Measurements from ENCODE around the gene RPP38. TPM values are rescaled to one million over a fixed set of nuclear protein-coding genes. Genes with fewer than 3 reads are reported as not detected.

The RPP38 gene, protein sequence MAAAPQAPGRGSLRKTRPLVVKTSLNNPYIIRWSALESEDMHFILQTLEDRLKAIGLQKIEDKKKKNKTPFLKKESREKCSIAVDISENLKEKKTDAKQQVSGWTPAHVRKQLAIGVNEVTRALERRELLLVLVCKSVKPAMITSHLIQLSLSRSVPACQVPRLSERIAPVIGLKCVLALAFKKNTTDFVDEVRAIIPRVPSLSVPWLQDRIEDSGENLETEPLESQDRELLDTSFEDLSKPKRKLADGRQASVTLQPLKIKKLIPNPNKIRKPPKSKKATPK
- polyA plus RNA-seq, result 34.0 TPM

DNA sequence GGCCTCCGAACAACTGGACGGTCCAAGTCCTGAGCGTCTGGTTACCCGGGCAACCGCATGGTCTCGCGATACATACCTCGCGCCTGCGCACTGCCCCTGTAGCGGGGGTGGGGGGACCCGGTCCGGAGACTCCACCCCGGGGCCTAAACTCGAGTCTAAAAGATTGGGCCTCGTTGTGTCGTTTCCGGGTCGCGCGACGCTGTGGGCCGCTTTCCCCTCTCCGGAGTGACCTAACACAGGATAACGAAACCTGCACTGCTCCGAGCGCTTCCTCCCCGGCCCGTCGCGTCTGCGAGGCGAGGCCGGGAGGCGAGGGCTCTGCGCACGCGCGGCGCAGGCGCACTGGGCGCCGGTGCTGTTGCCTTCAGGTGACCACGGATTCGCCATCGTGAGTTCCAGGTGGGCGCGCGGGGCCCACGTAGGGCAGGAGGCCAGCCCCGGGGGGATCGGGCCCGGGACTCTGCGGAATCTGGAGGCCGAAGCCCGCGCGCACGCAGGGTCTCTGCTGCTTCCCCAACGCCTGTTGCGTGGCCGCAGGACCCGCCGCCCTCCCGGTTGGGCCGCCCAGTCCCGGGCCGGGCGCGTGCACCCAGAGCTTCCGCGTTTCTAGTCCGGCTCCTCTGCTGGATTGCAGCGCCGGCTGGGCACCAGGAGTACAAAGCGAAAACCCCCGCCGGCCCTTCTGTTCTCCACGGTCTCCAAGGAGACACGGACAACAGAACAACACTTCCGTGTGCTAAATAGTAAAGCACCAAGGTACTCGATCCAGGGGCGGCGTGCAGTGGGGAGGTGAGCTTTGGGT, at the start of gene RPP38:
Gene RPP38 (plus strand): TSS at position 345 of the 802 bp plus-strand sequence. CDS start 5,960 bp downstream, outside the sequence.
- H3K4me1 Mint-ChIP-seq, result peaks cover 13 to 26% (median 16%) of the 10 kb centered on the region in 3 donors
- H3K27me3 Mint-ChIP-seq, result no peaks in the 10 kb centered on the region
- peak within 1 kb of the TSS; percentile 95 to 99 (median 97) for H3K4me3 Mint-ChIP-seq
- no peaks in the 10 kb centered on the region for H3K9me3 Mint-ChIP-seq
- H3K27ac Mint-ChIP-seq, result peak within 1 kb of the TSS; percentile 97 to 100 (median 99)
- peaks cover 4% of the 10 kb centered on the region for H3K36me3 Mint-ChIP-seq

DNA sequence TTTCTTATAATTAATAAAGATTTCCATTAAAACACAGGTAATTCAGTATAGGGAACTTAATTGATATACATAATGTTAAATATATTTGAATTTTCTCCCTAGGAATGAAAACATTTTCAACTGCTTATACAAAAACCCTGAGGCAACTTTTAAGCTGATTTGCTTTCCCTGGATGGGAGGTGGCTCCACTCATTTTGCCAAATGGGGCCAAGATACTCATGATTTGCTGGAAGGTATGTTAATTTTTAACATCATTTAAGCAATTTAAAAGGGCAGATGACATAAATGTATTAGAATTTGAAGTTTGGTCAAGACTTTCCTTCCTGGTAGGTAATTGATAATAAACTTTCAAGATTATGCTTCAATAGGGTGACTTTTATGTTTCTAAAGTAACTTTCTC, 47.6 kb upstream of the RPP38 start:
- no peaks in the 10 kb centered on the region for H3K9me3 Mint-ChIP-seq
- H3K27me3 Mint-ChIP-seq, result no peaks in the 10 kb centered on the region
- H3K27ac Mint-ChIP-seq, result no peak overlapping the region
- H3K4me1 Mint-ChIP-seq, result no peaks in the 10 kb centered on the region
- H3K4me3 Mint-ChIP-seq, result no peak overlapping the region
- no peaks in the 10 kb centered on the region for H3K36me3 Mint-ChIP-seq

DNA sequence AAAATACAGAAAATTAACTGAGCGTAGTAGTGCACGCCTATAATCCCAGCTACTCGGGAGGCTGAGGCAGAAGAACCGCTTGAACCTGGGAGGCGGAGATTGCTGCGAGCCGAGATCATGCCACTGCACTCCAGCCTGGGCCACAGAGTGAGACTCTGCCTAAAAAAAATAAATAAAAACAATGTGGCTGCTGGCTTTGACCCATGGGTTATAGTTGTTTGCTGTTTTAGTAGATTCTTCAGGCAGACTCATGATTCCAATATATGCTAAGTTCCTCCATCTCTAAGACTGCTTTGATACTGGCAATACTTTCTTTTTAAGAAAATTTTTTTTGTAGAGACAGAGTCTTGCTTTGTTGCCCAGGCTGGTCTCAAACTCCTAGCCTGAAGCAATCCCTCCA, 45.0 kb upstream of the RPP38 start:
- no peak overlapping the region for H3K4me3 Mint-ChIP-seq
- no peaks in the 10 kb centered on the region for H3K36me3 Mint-ChIP-seq
- no peak overlapping the region for H3K27ac Mint-ChIP-seq
- H3K4me1 Mint-ChIP-seq, result no peaks in the 10 kb centered on the region
- no peaks in the 10 kb centered on the region for H3K9me3 Mint-ChIP-seq
- H3K27me3 Mint-ChIP-seq, result peaks cover 1% of the 10 kb centered on the region

DNA sequence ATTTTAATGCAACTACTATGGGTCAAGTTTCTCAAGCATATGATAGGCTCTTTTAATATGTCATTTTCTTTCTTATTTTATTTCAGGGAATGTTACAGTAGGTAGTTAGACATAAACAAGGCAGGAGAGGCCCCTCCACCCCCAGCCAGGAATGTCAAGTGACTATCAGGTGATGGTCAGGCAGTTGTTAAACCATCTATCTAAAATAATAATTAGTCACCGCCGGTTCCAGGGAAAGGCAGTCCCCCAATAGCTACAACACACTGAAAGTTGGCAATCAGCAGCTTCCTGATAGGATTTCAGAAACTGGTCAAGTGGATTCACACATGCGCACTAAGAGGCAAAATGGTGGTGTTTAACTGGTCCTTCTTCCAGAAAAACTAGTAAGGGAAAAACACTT, 44.1 kb upstream of the RPP38 start:
- H3K9me3 Mint-ChIP-seq, result no peaks in the 10 kb centered on the region
- H3K27ac Mint-ChIP-seq, result no peak overlapping the region

DNA sequence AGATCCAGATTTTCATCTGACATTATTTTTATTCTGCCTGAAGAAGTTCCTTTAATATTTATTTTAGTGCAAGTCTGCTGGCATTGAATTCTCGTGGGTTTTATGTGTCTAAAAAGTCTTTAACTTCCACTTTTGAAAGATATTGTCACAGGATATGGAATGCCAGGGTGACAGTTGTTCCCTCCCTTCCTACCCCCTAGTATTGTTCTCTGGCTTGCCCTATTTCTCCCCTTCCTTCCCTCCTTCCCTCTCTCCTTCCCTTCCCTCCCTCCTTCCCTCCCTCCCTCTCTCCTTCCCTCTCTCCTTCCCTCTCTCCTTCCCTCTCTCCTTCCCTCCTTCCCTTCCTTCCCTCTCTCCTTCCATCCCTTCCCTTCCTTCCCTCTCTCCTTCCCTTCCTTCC, 38.5 kb upstream of the RPP38 start:
- H3K27ac Mint-ChIP-seq, result no peak overlapping the region
- H3K9me3 Mint-ChIP-seq, result peaks cover 9 to 20% (median 15%) of the 10 kb centered on the region in 3 donors
- H3K27me3 Mint-ChIP-seq, result peaks cover 6% of the 10 kb centered on the region
- H3K36me3 Mint-ChIP-seq, result peaks cover 3% of the 10 kb centered on the region
- no peaks in the 10 kb centered on the region for H3K4me1 Mint-ChIP-seq
- H3K4me3 Mint-ChIP-seq, result no peak overlapping the region

More for the DNA sequence above, 44.1 kb upstream of the RPP38 start:
- H3K36me3 Mint-ChIP-seq, result no peaks in the 10 kb centered on the region
- no peaks in the 10 kb centered on the region for H3K4me1 Mint-ChIP-seq
- H3K4me3 Mint-ChIP-seq, result no peak overlapping the region
- peaks cover 1% of the 10 kb centered on the region for H3K27me3 Mint-ChIP-seq

DNA sequence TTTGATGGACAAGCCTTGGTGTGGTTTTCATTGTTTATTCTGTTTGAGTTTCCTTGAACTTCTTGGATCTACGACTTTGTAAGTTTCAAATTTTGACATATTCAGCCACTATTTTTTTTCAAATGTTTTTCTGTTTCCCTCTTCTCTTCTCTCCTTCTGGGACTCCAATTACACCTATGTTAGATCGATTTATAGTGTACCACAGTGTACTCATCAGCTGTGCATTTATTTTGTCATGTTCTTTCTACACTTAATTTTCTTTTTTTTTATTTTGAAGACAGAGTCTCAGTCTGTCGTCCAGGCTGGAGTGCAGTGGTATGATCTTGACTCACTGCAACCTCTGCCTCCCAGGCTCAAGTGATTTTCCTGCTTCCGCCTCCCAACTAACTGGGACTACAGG, 37.2 kb upstream of the RPP38 start:
- no peaks in the 10 kb centered on the region for H3K4me1 Mint-ChIP-seq
- peaks cover 9 to 20% (median 15%) of the 10 kb centered on the region in 3 donors for H3K9me3 Mint-ChIP-seq
- peaks cover 3% of the 10 kb centered on the region for H3K36me3 Mint-ChIP-seq
- H3K4me3 Mint-ChIP-seq, result no peak overlapping the region
- H3K27me3 Mint-ChIP-seq, result peaks cover 6% of the 10 kb centered on the region
- no peak overlapping the region for H3K27ac Mint-ChIP-seq

DNA sequence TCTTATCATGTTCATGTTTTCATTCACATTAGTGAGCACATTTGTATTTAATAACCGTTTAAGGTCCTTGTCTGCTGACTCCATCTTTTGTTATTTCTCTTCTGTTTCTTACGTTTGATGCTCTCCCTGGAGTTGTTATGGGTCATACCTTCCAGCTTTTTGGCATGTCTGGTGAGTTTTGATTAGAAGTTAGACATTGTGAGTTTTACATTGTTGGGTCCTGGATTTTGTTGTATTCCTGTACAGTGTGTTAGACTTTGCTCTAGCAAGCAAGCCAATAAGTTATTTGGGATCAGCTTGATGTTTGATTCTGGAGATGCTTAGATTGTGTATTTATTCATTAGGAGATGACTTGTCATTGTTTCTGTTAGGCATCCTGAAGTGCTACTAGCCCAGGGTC, 36.5 kb upstream of the RPP38 start:
- Mint-ChIP-seq H3K36me3 (peaks cover 5% of the 10 kb centered on the region), H3K27ac (no peak overlapping the region), H3K9me3 (peaks cover 14 to 26% (median 19%) of the 10 kb centered on the region in 3 donors), H3K27me3 (peaks cover 9% of the 10 kb centered on the region), H3K4me1 (no peaks in the 10 kb centered on the region), H3K4me3 (peak overlapping the region in 1 of 4 donors; percentile 5)

DNA sequence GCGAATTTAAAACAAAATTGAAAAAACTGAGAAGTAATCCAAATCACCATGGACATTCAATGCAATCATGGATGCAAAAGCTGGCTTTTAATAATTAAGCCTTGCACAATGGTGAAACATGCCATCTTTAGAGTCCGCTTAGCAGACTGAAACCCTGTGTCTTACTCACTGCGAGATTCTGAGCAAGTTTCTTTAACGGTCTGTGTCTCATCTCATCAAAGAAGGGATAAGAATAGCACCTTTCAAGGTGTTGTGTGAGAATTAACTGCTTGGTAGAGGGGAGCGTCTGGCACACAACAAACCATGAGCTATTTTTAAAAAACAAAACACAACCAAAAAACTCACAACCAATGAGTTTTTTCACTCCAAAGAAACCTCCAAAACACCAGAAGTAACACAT, 30.0 kb upstream of the RPP38 start:
- Mint-ChIP-seq H3K36me3 (peaks cover 2% of the 10 kb centered on the region), H3K9me3 (peaks cover 6 to 9% (median 6%) of the 10 kb centered on the region in 3 donors), H3K27me3 (peaks cover 3% of the 10 kb centered on the region), H3K4me3 (no peak overlapping the region), H3K4me1 (no peaks in the 10 kb centered on the region), H3K27ac (no peak overlapping the region)

DNA sequence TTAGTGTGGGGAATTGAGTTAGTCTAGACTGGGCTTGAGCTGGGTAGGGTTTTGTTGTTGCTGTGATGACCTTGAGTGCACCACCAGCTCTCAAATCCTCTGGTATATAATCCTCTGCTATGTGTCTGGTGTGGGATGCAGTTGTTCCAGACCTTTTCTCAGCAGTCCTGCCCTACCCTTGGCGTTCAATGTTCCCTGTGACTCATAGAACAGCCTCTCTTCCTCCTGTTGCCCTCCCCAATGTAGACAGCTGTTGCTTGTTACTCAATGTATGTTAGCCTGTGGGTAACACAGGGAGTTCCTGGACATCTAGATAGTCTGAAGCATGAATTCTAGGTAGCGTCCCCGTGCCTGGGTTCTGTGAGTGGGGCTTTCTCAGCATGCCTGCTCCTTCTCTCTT, 28.4 kb upstream of the RPP38 start:
- H3K9me3 Mint-ChIP-seq, result peaks cover 6 to 9% (median 6%) of the 10 kb centered on the region in 3 donors
- H3K36me3 Mint-ChIP-seq, result peaks cover 2% of the 10 kb centered on the region
- H3K4me3 Mint-ChIP-seq, result no peak overlapping the region
- peaks cover 3% of the 10 kb centered on the region for H3K27me3 Mint-ChIP-seq
- no peaks in the 10 kb centered on the region for H3K4me1 Mint-ChIP-seq
- H3K27ac Mint-ChIP-seq, result no peak overlapping the region

DNA sequence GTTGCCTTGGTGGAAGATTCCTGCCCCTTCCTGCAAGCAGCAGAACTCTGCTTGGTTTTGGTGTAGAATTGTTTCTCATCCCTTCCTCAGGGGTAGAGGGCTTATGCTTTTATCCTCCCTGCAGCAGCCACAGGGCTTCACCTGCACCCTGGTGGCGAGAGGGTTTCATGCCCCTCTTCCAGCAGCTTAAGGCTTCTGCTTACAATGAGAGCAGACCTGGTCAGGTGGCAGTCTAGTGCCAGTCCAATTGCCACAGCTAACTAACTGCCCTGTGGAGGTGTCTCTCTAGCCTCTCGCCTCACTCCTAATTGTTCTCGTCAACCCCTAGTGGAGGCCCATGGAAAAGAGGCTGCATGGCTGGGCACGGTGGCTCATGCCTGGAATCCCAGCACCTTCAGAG, 27.9 kb upstream of the RPP38 start:
- no peaks in the 10 kb centered on the region for H3K4me1 Mint-ChIP-seq
- peaks cover 6 to 9% (median 8%) of the 10 kb centered on the region in 3 donors for H3K9me3 Mint-ChIP-seq
- H3K36me3 Mint-ChIP-seq, result peaks cover 2% of the 10 kb centered on the region
- no peak overlapping the region for H3K27ac Mint-ChIP-seq
- H3K27me3 Mint-ChIP-seq, result peaks cover 3% of the 10 kb centered on the region
- no peak overlapping the region for H3K4me3 Mint-ChIP-seq

DNA sequence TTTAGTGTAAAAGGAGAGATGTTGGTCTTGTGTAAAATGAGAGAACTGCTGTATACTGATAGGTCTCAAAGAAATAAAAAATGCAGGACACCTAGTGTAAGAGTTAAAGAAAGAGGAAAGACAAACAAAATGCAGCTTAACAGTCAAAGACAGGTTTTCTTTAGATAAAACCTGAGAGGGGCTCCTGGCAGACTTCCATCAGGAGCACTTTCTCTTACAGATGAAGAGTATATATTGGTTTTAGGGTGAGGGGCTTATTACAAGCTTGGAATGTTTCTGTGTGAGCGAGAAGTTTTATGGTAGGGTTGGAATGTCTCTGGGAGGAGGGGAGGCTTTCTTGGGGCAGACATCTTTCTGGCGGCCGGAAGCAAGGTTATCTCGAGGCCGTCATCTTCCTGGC, 24.8 kb upstream of the RPP38 start:
- H3K4me3 Mint-ChIP-seq, result no peak overlapping the region
- no peaks in the 10 kb centered on the region for H3K27me3 Mint-ChIP-seq
- peaks cover 0 to 4% (median 3%) of the 10 kb centered on the region in 3 donors for H3K9me3 Mint-ChIP-seq
- no peak overlapping the region for H3K27ac Mint-ChIP-seq
- no peaks in the 10 kb centered on the region for H3K36me3 Mint-ChIP-seq
- H3K4me1 Mint-ChIP-seq, result no peaks in the 10 kb centered on the region

DNA sequence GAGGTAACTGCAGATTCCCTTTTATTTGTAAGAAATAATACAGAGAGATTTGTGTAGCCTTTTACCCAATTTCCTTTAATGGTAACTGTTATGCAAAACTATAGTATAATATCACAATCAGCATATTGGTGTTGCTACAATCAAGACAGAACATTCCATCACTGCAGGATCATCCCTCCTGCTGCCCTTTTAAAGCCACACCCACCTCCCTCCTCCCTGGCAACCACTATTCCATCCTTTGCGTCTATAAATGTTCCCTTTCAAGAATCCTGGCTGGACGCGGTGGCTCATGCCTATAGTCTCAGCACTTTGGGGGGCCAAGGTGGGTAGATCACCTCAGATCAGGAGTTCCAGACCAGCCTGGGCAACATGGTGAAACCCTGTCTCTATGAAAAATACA, 21.7 kb upstream of the RPP38 start:
- Mint-ChIP-seq H3K9me3 (peaks cover 0 to 1% (median 0%) of the 10 kb centered on the region in 3 donors), H3K27ac (no peak overlapping the region), H3K36me3 (no peaks in the 10 kb centered on the region), H3K4me3 (no peak overlapping the region), H3K27me3 (no peaks in the 10 kb centered on the region), H3K4me1 (no peaks in the 10 kb centered on the region)

DNA sequence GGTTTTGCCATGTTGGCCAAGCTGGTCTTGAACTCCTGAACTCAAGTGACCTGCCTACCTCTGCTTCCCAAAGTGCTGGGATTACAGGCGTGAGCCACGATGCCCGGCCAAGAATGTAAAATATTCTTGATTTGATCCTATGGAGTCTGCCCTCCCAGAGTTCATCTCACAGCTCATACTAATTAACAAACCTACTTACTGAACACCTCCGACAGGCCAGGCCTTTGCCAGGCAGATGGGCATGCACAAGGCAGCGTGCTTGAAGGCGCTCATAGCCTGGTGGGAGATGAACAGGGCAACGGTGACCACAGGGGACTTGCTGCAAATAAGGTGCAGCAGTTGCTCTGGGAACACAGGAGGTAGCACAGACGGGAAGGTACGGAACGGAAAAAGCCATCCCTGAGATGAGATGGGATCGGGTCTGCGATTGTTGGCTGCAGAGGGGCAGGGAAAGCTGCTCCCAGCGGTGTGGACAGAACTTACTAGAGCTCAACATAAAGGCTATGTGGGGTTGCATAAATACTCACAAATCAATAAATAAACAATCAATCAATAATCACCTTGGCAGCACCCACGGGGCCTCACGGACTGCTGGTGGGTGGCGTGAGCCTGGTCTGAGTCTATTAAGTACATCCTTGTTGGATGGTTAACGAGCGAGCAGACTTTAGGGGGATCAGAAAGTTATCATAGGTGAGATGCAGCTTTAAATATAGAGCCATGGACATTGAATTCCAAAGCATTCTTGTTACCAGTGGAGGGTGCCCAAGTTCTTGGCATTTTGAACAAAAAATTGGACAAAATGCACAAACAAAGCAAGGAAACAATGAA, 13.3 kb upstream of the RPP38 start:
- peaks cover 2% of the 10 kb centered on the region for H3K36me3 Mint-ChIP-seq
- no peaks in the 10 kb centered on the region for H3K9me3 Mint-ChIP-seq
- no peak overlapping the region for H3K27ac Mint-ChIP-seq
- peaks cover 0 to 7% (median 3%) of the 10 kb centered on the region in 3 donors for H3K4me1 Mint-ChIP-seq
- peak overlapping the region in 1 of 4 donors; percentile 66 for H3K4me3 Mint-ChIP-seq
- H3K27me3 Mint-ChIP-seq, result no peaks in the 10 kb centered on the region

DNA sequence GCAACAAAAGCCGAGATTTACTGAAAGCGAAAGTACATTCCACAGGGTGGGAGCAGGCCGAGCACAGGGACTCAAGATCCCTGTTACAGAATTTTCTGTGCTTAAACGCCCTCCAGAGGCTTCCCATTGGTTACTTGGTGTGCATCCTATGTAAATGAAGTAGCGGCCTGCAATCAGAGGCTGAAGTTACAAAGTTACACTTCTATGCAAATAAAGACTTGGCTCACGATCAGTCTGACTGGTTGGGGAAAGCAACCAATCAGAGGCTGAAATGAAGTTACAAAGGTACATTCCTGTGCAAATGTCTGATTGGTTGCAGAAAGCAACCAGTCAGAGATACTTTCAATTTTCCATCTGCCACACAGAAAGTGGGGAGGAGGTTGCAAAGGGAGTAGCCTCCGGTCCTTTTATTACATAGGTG, 12.6 kb upstream of the RPP38 start:
- H3K27me3 Mint-ChIP-seq, result no peaks in the 10 kb centered on the region
- no peak overlapping the region for H3K4me3 Mint-ChIP-seq
- H3K36me3 Mint-ChIP-seq, result peaks cover 2% of the 10 kb centered on the region
- H3K27ac Mint-ChIP-seq, result no peak overlapping the region
- H3K4me1 Mint-ChIP-seq, result peaks cover 0 to 7% (median 3%) of the 10 kb centered on the region in 3 donors
- H3K9me3 Mint-ChIP-seq, result no peaks in the 10 kb centered on the region

Measured in IgD-negative memory B cell (primary cell).